ENCODE data around the gene OR56B1.

OR56B1 gene

DNA sequence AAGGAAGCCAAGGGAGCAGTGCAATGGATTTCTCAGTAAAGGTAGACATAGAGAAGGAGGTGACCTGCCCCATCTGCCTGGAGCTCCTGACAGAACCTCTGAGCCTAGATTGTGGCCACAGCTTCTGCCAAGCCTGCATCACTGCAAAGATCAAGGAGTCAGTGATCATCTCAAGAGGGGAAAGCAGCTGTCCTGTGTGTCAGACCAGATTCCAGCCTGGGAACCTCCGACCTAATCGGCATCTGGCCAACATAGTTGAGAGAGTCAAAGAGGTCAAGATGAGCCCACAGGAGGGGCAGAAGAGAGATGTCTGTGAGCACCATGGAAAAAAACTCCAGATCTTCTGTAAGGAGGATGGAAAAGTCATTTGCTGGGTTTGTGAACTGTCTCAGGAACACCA is 40.0 kb upstream of the OR56B1 start:
- Histone ChIP-seq H3K4me1 (ENCODE audit: low read depth, poor library complexity, severe bottlenecking) (no peaks in the 10 kb centered on the region), H3K79me2 (ENCODE audit: insufficient read depth, low read depth) (no peaks in the 10 kb centered on the region), H3K4me2 (no peak overlapping the region), H3K27me3 (ENCODE audit: insufficient read depth, low read depth) (no peaks in the 10 kb centered on the region), H3K36me3 (ENCODE audit: insufficient read depth) (no peaks in the 10 kb centered on the region), H3K9ac (no peak overlapping the region), H4K20me1 (ENCODE audit: insufficient read depth) (no peaks in the 10 kb centered on the region), H3K27ac (no peak overlapping the region), H2AFZ (ENCODE audit: low read depth) (no peak overlapping the region), H3K4me3 (IDR thresholded peaks at IDR 0.05; ENCODE audit: insufficient read depth, low read depth, low read length) (no peak overlapping the region)
- TF ChIP-seq, protein P1, sequence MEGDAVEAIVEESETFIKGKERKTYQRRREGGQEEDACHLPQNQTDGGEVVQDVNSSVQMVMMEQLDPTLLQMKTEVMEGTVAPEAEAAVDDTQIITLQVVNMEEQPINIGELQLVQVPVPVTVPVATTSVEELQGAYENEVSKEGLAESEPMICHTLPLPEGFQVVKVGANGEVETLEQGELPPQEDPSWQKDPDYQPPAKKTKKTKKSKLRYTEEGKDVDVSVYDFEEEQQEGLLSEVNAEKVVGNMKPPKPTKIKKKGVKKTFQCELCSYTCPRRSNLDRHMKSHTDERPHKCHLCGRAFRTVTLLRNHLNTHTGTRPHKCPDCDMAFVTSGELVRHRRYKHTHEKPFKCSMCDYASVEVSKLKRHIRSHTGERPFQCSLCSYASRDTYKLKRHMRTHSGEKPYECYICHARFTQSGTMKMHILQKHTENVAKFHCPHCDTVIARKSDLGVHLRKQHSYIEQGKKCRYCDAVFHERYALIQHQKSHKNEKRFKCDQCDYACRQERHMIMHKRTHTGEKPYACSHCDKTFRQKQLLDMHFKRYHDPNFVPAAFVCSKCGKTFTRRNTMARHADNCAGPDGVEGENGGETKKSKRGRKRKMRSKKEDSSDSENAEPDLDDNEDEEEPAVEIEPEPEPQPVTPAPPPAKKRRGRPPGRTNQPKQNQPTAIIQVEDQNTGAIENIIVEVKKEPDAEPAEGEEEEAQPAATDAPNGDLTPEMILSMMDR (conservative IDR thresholded peaks at IDR 0.05; ENCODE audit: low read depth, low read length), result no peak

GRCh38 chr11:5698281-5698680 is 38.0 kb upstream of the OR56B1 start:
- Histone ChIP-seq H3K27me3 (ENCODE audit: insufficient read depth, low read depth) (no peaks in the 10 kb centered on the region), H3K4me2 (no peak overlapping the region), H3K36me3 (ENCODE audit: insufficient read depth) (no peaks in the 10 kb centered on the region), H3K9ac (no peak overlapping the region), H3K4me1 (ENCODE audit: low read depth, poor library complexity, severe bottlenecking) (no peaks in the 10 kb centered on the region), H4K20me1 (ENCODE audit: insufficient read depth) (no peaks in the 10 kb centered on the region), H3K27ac (no peak overlapping the region), H3K4me3 (IDR thresholded peaks at IDR 0.05; ENCODE audit: insufficient read depth, low read depth, low read length) (no peak overlapping the region), H3K79me2 (ENCODE audit: insufficient read depth, low read depth) (no peaks in the 10 kb centered on the region), H2AFZ (ENCODE audit: low read depth) (no peak overlapping the region)
- TF ChIP-seq, protein P1 (conservative IDR thresholded peaks at IDR 0.05; ENCODE audit: low read depth, low read length), result no peak

DNA sequence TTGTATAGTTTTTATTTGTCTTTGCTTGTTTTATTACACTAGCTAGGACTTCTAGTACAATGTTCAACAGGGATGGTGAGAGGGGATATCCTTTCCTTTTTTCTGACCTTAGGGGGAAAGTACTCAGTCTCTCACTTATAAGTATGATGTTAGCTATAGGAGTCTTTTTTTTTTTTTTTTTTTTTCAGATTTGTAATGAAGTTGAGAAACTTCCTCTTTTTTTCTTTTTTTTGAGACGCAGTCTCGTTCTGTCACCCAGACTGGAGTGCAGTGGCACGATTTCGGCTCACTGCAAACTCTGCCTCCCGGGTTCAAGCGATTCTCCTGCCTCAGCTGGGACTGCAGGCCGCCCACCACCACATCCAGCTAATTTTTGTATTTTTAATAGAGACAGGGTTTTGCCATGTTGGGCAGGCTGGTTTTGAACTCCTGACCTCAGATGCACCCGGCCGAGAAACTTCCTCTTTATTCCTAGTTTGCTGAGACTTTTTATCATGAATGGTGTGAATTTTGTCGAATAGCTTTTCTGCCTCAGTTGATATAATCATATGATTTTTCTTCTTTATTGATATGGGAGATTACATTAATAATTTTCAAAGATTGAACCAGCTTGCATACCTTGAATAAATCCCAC is 35.7 kb upstream of the OR56B1 start:
- H4K20me1 ChIP-seq (ENCODE audit: insufficient read depth), result no peaks in the 10 kb centered on the region
- H3K27ac ChIP-seq, result no peak overlapping the region
- H3K9ac ChIP-seq, result no peak overlapping the region
- no peaks in the 10 kb centered on the region for H3K27me3 ChIP-seq (ENCODE audit: insufficient read depth, low read depth)
- no peaks in the 10 kb centered on the region for H3K4me1 ChIP-seq (ENCODE audit: low read depth, poor library complexity, severe bottlenecking)
- H2AFZ ChIP-seq (ENCODE audit: low read depth), result no peak overlapping the region
- H3K4me3 ChIP-seq (IDR thresholded peaks at IDR 0.05; ENCODE audit: insufficient read depth, low read depth, low read length), result no peak overlapping the region
- no peak overlapping the region for H3K4me2 ChIP-seq
- H3K36me3 ChIP-seq (ENCODE audit: insufficient read depth), result no peaks in the 10 kb centered on the region
- no peaks in the 10 kb centered on the region for H3K79me2 ChIP-seq (ENCODE audit: insufficient read depth, low read depth)
- TF ChIP-seq, protein P1 (conservative IDR thresholded peaks at IDR 0.05; ENCODE audit: low read depth, low read length), result no peak

- H3K4me3 ChIP-seq (IDR thresholded peaks at IDR 0.05; ENCODE audit: insufficient read depth, low read depth, low read length), result no peak overlapping the region
- H3K4me1 ChIP-seq (ENCODE audit: low read depth, poor library complexity, severe bottlenecking), result no peaks in the 10 kb centered on the region
- H3K9ac ChIP-seq, result no peak overlapping the region
- no peaks in the 10 kb centered on the region for H3K79me2 ChIP-seq (ENCODE audit: insufficient read depth, low read depth)
- no peaks in the 10 kb centered on the region for H3K36me3 ChIP-seq (ENCODE audit: insufficient read depth)
- no peak overlapping the region for H3K27ac ChIP-seq
- H4K20me1 ChIP-seq (ENCODE audit: insufficient read depth), result no peaks in the 10 kb centered on the region
- TF ChIP-seq, protein P1 (conservative IDR thresholded peaks at IDR 0.05; ENCODE audit: low read depth, low read length), result no peak
- H3K4me2 ChIP-seq, result no peak overlapping the region
- H3K27me3 ChIP-seq (ENCODE audit: insufficient read depth, low read depth), result no peaks in the 10 kb centered on the region
- no peak overlapping the region for H2AFZ ChIP-seq (ENCODE audit: low read depth)
Observed at GRCh38 chr11:5701055-5701577, 35.1 kb upstream of the OR56B1 start.
